IMR-90 (cell line): ENCODE data around the gene NBEAL1. TPM values are rescaled to one million over a fixed set of nuclear protein-coding genes. Genes with fewer than 3 reads are reported as not detected.
"Not testable (repeated sequence)": the region's sequence is repeated elsewhere in the genome, so short reads cannot be mapped to it uniquely, and the experiment has no call there.

Experiments
- ATAC-seq: fragments of 200-7000 bp; cut with Tn5 transposase; 2 replicates; pipeline ENCODE4 v1.9.1; 2020; ENCODE audit warnings: low read depth, mild to moderate bottlenecking, moderate library complexity
- BruUV-seq: library from RNA; stranded (reverse); fragments of 400-500 nt; replicated peaks from 2 replicates; lab custom pipeline; 2021; lab: Mats Ljungman, UMichigan
- CTCF ChIA-PET: fragments of 300-600 bp; formaldehyde crosslinking; extraction: SDS; loops from one replicate; lab custom pipeline; 2021; ENCODE audit warnings: antibody characterized with exemption; lab: Yijun Ruan, JAX
- POLR2A ChIA-PET: fragments of 300-600 bp; sonication (Branson Sonifier 250); formaldehyde crosslinking; loops from one replicate; lab custom pipeline; 2022; ENCODE audit warnings: antibody characterized with exemption; ENCODE audit not compliant: unreplicated experiment; lab: Charles Lee
- DNase-seq: peaks from one replicate; pipeline ENCODE4 v3.0.0; 2013
- H2AFZ ChIP-seq: replicated peaks from 2 replicates; pipeline ENCODE3; 2013; ENCODE audit warnings: low read length, mild to moderate bottlenecking; ENCODE audit not compliant: poor library complexity
- H2AK5ac ChIP-seq: 2 replicates; pipeline ENCODE4 v1.6.1; 2013; ENCODE audit warnings: low read depth, low read length, inconsistent platforms
- H2AK9ac ChIP-seq: replicated peaks from 2 replicates; pipeline ENCODE3; 2013; ENCODE audit warnings: mild to moderate bottlenecking, low read depth, low read length, moderate library complexity; ENCODE audit not compliant: poor library complexity
- H2BK120ac ChIP-seq: 2 replicates; pipeline ENCODE4 v1.6.1; 2013; ENCODE audit warnings: low read depth, low read length, inconsistent platforms
- H2BK15ac ChIP-seq: 3 replicates; pipeline ENCODE4 v1.6.1; 2013; ENCODE audit warnings: low read depth, low read length, inconsistent platforms
- H2BK20ac ChIP-seq: 2 replicates; pipeline ENCODE4 v1.6.1; 2013; ENCODE audit warnings: low read depth, mild to moderate bottlenecking, inconsistent platforms, low read length, moderate library complexity
- H2BK5ac ChIP-seq: 2 replicates; pipeline ENCODE4 v1.6.1; 2013; ENCODE audit warnings: mild to moderate bottlenecking, low read depth, low read length, inconsistent platforms; ENCODE audit not compliant: poor library complexity, severe bottlenecking
- H3K14ac ChIP-seq: replicated peaks from 2 replicates; pipeline ENCODE4 v1.6.1; 2013; ENCODE audit warnings: low read depth, low read length, inconsistent platforms
- H3K18ac ChIP-seq: 2 replicates; pipeline ENCODE4 v1.6.1; 2013; ENCODE audit warnings: low read depth, low read length, control low read depth
- H3K23ac ChIP-seq: 2 replicates; pipeline ENCODE4 v1.6.1; 2013; ENCODE audit warnings: low read depth, low read length, inconsistent platforms
- H3K27ac ChIP-seq: 2 replicates; pipeline ENCODE4 v1.5.1; 2013; ENCODE audit warnings: mild to moderate bottlenecking, control low read depth, low read length; ENCODE audit not compliant: insufficient read depth
- H3K27me3 ChIP-seq: 2 replicates; pipeline ENCODE4 v1.6.1; 2013; ENCODE audit warnings: low read length; ENCODE audit not compliant: control insufficient read depth, insufficient read depth
- H3K36me3 ChIP-seq: 2 replicates; pipeline ENCODE4 v1.6.1; 2013; ENCODE audit warnings: low read length, mixed read lengths; ENCODE audit not compliant: control insufficient read depth, insufficient read depth
- H3K4ac ChIP-seq: 2 replicates; pipeline ENCODE4 v1.6.1; 2013; ENCODE audit warnings: low read depth, low read length, inconsistent platforms
- H3K4me1 ChIP-seq: 2 replicates; pipeline ENCODE4 v1.6.1; 2013; ENCODE audit warnings: low read length, mixed read lengths; ENCODE audit not compliant: control insufficient read depth, insufficient read depth
- H3K4me2 ChIP-seq: 2 replicates; pipeline ENCODE4 v1.6.1; 2013; ENCODE audit warnings: low read depth, mild to moderate bottlenecking, control low read depth, low read length, moderate library complexity
- H3K4me3 ChIP-seq: 2 replicates; pipeline ENCODE4 v1.5.1; 2013; ENCODE audit warnings: low read depth, mild to moderate bottlenecking, control low read depth, low read length, moderate library complexity; ENCODE audit not compliant: insufficient read depth
- H3K56ac ChIP-seq: 2 replicates; pipeline ENCODE4 v1.6.1; 2013; ENCODE audit warnings: low read length, inconsistent platforms; ENCODE audit not compliant: insufficient read depth; ENCODE audit errors: extremely low read depth
- H3K79me1 ChIP-seq, 2 experiments: 2 replicates each; pipeline ENCODE4 v1.6.1; 2013; ENCODE audit warnings: low read length in 2 of 2, inconsistent platforms in 1 of 2, low read depth in 1 of 2
- H3K9ac ChIP-seq: 2 replicates; pipeline ENCODE4 v1.6.1; 2013; ENCODE audit warnings: low read depth, low read length, control low read depth
- H3K9me1 ChIP-seq: 2 replicates; pipeline ENCODE4 v1.6.1; 2013; ENCODE audit warnings: low read length, inconsistent platforms; ENCODE audit not compliant: insufficient read depth
- H3K9me3 ChIP-seq: 2 replicates; pipeline ENCODE4 v1.6.1; 2013; ENCODE audit warnings: low read length; ENCODE audit not compliant: control insufficient read depth, insufficient read depth
- H4K20me1 ChIP-seq: 2 replicates; pipeline ENCODE4 v1.6.1; 2013; ENCODE audit warnings: low read length, inconsistent platforms; ENCODE audit not compliant: insufficient read depth
- H4K5ac ChIP-seq: 2 replicates; pipeline ENCODE4 v1.6.1; 2013; ENCODE audit warnings: mild to moderate bottlenecking, low read depth, low read length, control low read depth
- H4K8ac ChIP-seq, 2 experiments: 2 replicates each; pipeline ENCODE4 v1.6.1; 2013; ENCODE audit warnings: low read depth in 2 of 2, low read length in 2 of 2, control low read depth in 1 of 2, inconsistent platforms in 1 of 2
- H4K91ac ChIP-seq: 2 replicates; pipeline ENCODE4 v1.6.1; 2013; ENCODE audit warnings: low read depth, low read length, inconsistent platforms; ENCODE audit not compliant: insufficient read depth
- WGBS, 2 experiments: methylation state at CpG; one replicate each; pipeline versions ENCODE4 v1.1.5 to v1.1.7; 2013; ENCODE audit warnings: missing lambda C conversion rate in 2 of 2; ENCODE audit not compliant: insufficient read length in 1 of 2; ENCODE audit errors: extremely low coverage in 2 of 2; 5-methylcytosine and 5-hydroxymethylcytosine counted together
- dilution Hi-C: fragments of 300-500 bp; cut with HindIII; formaldehyde crosslinking; loops from one replicate; pipeline ENCODE4 v1.14.3; 2018; ENCODE audit warnings: low sequenced_read_pairs; ENCODE audit not compliant: unreplicated experiment
- in situ Hi-C: fragments of 300-500 bp; cut with MboI; formaldehyde crosslinking; loops from 3 replicates; pipeline ENCODE4 v1.14.3; 2019; ENCODE audit warnings: low sequenced_read_pairs, inconsistent platforms, mixed read lengths
- intact Hi-C: fragments of 100-400 bp; cut with micrococcal nuclease; formaldehyde crosslinking; loops from 2 replicates; pipeline ENCODE4 v1.10.0; 2022
- polyA plus RNA-seq, 3 experiments: library from polyadenylated mRNA; depleted of rRNA; stranded (reverse); fragments of >200 nt; gene quantifications; 2 replicates each; pipeline ENCODE4 v1.2.3, GENCODE V29; 2012; ENCODE audit warnings: low replicate concordance in 1 of 3
- total RNA-seq: library from RNA; depleted of rRNA; stranded (reverse); fragments of >200 nt; gene quantifications from 2 replicates; pipeline ENCODE4 v1.2.3, GENCODE V29; 2012

NBEAL1 gene
- total and polyA plus RNA-seq, 2 of the 4 experiments (the other 2 are of a cell fraction) = 6.4 to 38.0 TPM

DNA sequence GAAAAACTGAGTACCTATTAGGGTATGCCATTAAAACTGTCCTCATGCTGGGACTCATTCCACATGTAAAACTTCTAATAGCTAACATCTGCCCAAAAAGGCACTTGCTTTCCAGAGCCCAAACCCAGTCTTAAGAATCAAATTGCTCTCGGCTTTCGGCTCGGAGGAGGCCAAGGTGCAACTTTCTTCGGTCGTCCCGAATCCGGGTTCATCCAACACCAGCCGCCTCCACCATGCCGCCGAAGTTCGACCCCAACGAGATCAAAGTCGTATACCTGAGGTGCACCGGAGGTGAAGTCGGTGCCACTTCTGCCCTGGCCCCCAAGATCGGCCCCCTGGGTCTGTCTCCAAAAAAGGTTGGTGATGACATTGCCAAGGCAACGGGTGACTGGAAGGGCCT, 175.9 kb downstream of the NBEAL1 start:
- ATAC-seq, H3K23ac ChIP-seq, H4K91ac ChIP-seq, H4K5ac ChIP-seq, H4K20me1 ChIP-seq, H2BK120ac ChIP-seq, H3K56ac ChIP-seq, dilution Hi-C loops, H3K14ac ChIP-seq, H3K18ac ChIP-seq, intact Hi-C loops, H2AK9ac ChIP-seq, H3K27me3 ChIP-seq, H2BK20ac ChIP-seq, in situ Hi-C loops, H2BK5ac ChIP-seq, H3K79me1 ChIP-seq, H2BK15ac ChIP-seq, H4K8ac ChIP-seq, POLR2A ChIA-PET, H2AFZ ChIP-seq, H3K9me1 ChIP-seq, H3K4me1 ChIP-seq, H3K4me3 ChIP-seq, H3K4ac ChIP-seq, H3K4me2 ChIP-seq, H3K27ac ChIP-seq, BruUV-seq, DNase-seq, H3K9ac ChIP-seq, H3K9me3 ChIP-seq, H2AK5ac ChIP-seq: not testable (repeated sequence)
- H3K36me3 ChIP-seq = peaks cover 21% of the 10 kb centered on the region
- 100% methylated on average over 1 of the region's 17 CpGs; no CpG with 5 or more reads in 1 of the 2 experiments for WGBS, 2 experiments
- CTCF ChIA-PET = interaction anchor here (0.6 kb wide), 1 partner anchor 12 kb away, joined by 4 read pairs; no protein-coding TSS in a partner anchor

DNA sequence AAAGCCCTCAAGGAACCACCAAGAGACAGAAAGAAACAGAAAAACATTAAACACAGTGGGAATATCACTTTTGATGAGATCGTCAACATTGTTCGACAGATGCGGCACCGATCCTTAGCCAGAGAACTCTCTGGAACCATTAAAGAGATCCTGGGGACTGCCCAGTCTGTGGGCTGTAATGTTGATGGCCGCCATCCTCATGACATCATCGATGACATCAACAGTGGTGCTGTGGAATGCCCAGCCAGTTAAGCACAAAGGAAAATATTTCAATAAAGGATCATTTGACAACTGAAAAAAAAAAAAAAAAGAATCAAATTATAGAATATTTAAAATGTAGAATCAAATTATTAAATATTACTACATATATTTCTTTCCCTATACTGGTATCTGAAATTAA, 176.4 kb downstream of the NBEAL1 start:
- CTCF ChIA-PET, dilution Hi-C loops: not testable (repeated sequence)

More for the DNA sequence above, 176.4 kb downstream of the NBEAL1 start:
- H3K18ac ChIP-seq, H3K14ac ChIP-seq, H2BK120ac ChIP-seq, H3K9me3 ChIP-seq, H2AK5ac ChIP-seq, H3K23ac ChIP-seq, ATAC-seq, H3K9me1 ChIP-seq, H3K9ac ChIP-seq, H3K4me1 ChIP-seq, H2BK20ac ChIP-seq, H2AFZ ChIP-seq, H4K8ac ChIP-seq, H4K20me1 ChIP-seq, H4K91ac ChIP-seq, BruUV-seq, DNase-seq, POLR2A ChIA-PET, in situ Hi-C loops, H3K4ac ChIP-seq, H4K5ac ChIP-seq, H3K27me3 ChIP-seq, H3K56ac ChIP-seq, H3K79me1 ChIP-seq, H2AK9ac ChIP-seq, intact Hi-C loops, H2BK15ac ChIP-seq, H2BK5ac ChIP-seq, H3K4me3 ChIP-seq, H3K4me2 ChIP-seq, H3K27ac ChIP-seq: not testable (repeated sequence)
- H3K36me3 ChIP-seq = peaks cover 19% of the 10 kb centered on the region
- no CpG with 5 or more reads among the region's 6 CpGs for WGBS, 2 experiments
